Dedifferentiated amniotic fluid mesenchymal stem cell (primary cell): ENCODE measurements around the gene JMJD7.
A peak's percentile ranks its signal among the peaks of the same experiment; 100 is the strongest.

Experiments used
- DNase-seq: peaks from one replicate; pipeline ENCODE4 v3.0.0-alpha.2; 2016; ENCODE audit errors: extremely low spot score

JMJD7 gene

DNA sequence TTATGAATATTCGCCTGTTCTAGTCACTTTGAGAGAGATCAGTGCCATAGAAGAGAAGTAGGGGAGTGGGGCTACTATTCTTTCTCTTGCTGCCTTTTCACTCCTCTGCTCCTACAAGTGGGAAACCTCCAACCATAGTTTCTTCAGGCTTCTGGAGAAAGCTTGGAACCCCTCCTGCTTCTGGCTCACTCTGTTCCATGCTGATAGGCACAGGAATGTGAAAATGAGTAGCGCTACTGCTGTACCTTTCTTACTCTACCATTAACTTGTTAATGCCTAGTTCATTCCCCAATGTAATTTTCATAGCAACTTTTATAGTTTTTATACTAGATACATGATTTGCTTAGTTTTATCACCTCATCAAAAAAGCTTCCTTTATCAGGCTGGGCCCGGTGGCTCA lies 26.7 kb upstream of the JMJD7 start:
- DNase-seq: no peak

DNA sequence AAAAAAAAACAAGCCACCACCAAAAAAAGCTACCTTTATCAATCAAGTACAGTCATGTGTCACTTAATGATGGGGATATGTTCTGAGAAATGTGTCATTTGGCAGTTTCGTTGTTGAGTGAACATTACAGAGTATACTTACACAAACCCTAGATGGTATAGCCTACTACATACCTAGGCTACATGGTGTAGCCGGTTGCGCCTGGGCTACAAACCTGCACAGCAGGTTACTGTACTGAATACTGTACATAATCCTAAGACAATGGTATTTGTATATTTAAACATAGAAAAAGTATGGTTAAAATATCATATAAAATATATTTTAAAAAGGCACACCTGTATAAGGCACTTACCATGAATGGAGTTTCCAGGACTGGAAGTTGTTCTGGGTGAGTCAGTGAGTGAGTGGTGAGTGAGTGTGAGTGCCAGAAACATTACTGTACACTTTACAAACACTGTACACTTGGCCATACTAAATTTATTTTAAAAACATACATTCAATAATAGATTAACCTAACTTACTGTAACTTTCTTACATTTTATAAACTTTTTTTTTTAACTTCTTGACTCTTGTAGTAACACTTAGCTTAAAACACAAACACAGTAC lies 25.9 kb upstream of the JMJD7 start:
- DNase-seq: no peak

DNA sequence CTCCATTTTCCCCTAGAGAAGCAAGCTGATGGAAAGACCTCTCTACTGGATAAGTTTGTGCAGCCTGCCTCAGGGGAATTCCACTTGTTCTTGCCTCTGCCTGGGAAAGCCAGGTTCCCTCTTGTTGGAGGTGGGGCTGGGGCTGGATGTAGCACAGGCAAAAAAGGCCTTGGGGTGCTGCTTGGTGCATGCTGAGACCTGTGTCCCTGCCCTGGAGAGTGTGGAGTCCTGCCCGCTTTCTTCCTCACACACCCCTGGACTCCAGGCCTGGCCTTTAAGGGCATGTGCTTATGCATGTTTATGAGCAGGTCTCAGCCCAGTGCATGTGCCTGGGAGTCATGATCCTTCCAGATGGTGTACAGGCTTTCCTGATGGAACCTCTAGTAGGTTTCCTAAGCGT lies 23.5 kb upstream of the JMJD7 start:
- no peak for DNase-seq

DNA sequence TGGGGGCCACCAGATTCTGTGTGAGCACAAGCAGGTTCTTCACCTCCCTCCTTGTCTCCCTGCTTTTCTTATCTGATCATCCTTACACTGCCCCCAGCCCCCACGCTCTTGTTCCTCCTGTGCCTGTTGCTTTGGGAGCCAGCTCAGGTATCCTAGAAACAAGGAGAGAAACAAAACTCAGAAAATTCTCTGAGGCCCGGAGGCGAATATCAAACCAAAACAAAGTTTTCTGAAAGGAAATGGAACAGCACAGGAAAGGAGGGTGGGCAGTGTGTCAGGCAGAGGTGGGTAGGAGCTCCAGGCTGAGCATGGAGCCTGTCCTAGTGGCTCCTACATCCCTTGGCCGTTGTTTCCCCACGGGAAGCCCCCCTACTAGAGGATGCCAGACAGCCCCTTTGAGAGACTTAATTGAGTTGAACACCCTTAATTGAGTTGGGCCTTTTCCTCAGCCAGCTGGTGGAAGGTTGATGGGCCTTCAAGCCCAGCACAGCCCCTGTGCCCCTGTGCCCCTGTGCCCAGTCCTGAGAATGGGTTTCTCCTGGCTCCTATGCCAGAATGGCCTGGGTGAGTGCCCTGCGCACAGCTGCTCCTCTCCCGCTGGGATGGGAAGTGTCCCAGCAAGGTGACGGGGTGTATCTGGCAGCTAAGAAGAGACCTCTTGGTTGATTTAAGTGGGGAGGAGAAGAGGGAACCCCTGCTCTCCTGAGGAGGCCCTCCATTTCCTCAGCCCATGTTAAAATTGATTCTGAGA lies 22.8 kb upstream of the JMJD7 start:
- DNase-seq: no peak

DNA sequence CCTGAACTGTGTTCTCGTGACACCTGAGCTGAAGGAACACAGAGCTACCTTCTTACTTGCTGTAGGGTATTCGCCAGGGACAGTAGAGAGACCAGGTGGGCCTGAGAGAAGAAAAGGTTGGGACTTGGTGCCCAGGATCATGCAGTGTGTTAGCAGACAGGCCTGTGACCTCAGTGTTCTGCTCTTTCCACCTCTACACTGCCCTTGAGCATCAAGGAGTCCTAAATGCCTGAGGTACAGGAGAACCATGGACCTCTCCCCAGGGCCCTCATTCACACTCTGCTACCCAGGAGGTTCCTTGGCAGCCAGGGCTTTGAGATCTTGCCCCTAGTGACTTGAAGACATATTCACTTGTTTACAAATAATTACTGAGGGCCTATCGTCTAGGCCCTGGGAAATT lies 22.2 kb upstream of the JMJD7 start:
- no peak for DNase-seq

DNA sequence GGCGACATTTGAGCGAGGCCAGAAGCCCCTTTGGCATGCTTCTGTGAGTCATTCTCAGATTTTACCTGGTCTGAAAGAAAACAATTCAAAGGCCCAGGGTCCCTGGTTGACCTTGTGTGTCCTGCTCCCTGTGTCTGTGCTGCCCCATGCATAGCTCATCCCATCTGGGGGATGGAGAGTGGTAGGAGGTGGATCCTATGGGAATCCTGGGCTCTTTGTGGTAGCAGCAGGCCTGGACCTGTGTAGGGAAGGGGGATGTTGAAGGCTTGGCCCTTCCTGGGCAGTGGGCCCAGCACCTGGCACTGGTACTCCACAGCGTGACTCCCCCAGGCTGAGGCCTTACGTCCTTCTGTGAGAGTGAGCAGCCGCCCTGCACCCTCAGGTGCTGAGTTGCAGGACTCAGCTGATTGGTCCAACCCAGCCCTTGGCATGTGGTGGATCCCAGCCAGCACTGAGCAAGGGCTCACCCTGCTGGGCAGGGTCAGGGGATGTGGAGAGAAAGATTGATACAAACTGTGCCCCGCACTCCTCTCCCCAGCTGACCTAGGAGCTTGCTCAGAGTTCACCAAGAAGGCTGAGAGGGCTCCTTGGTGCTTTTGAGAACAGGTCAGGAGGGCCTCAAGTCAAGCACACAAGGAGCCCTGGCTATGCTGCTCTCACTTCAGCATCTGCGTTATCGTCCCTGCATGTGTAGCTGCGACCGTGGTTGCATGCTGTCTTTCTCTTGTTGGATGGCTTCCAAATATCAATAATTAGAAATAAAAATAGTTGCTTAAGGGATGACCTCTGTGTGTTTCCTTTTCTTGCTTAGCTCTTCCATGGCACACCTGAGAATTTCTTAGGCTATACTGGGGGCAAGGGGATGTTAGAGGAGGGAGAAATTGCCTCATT lies 21.4 kb upstream of the JMJD7 start:
- DNase-seq: no peak

DNA sequence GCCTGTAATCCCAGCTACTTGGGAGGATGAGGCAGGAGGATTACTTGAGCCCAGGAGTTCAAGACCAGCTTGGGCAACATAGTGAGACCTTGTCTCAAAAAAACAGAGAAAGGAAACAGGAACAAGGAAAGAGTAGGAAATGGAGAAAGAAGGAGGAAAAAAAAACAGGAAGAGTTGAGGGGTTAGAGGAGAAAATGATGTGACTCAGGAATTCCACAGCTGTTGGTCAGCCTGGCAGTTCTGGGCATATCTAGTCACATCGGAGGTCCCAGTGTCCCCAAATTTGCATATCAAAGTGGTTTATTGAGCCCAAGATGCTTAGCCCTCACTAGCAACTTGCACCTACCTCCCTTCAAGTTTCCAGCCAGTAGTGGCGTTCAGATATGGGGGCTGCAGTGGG lies 18.8 kb upstream of the JMJD7 start:
- no peak for DNase-seq

DNA sequence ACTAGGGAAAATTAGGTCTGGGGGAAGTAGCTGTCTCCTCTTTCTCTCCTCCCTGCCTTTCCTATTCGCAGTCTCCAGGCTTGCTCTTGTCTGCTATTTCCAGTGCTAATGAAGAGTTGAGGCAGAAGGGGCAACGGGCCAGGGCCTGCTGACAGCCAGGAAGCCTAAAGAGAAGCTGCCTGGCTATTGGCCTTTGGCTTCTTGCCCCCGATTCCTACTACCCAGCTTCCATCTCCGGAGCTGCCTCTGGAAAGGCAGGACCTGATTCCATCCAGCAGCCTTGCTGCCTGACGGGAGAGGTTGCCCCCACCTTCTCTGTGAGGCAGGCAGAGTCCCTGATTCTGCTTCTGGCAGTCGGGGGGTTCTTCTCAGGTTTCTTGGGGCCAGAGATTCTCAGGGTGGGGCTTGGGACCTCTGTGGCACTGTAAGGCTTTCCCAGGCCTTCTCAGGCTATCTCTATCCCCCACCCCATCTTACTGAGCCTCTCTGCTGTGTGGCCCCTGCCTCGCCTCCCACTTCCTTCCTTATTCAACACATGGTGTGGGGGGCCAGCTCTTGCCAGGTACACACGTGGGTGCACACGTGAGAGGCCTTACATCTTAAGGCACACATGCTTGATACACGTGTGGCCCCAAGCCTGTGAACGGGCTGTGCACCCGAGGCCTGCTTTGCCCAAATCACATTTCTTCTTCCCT lies 18.2 kb upstream of the JMJD7 start:
- no peak for DNase-seq

DNA sequence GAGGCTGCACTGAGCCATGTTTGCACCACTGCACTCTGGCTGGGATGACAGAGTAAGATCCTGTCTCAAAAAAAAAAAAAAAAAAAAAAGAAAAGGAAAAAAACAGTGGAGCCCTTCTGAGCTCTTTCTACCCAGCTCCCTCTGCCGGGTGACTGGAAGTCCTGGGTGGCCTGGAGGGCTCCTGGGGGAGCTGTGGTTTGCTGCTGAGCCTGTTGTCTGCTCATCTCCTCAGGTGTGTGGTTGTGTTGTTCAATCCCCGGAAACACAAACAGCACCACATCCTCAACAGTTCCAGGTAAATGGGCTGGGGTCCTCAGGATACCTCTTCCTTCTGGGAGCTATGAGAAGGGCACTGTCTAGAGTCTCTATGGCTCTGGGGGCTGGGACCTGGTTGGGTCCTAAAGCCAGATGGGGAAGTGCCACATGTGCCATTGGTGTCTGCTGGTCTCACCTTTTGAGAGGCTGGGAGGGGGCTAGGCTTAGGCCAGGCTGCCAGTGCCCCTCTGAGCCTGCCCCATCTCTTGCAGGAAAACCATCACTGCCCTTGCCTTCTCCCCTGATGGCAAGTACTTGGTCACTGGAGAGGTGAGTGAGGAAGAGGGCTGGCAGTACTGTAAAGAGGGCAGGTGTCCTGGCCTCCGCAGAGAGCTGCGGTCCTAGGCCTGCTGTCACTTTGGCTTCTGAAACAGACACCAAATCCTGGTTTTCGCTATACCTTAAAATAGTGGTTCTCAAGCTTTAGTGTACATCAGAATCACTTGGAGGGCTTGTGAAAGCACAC lies 17.1 kb upstream of the JMJD7 start:
- no peak for DNase-seq

DNA sequence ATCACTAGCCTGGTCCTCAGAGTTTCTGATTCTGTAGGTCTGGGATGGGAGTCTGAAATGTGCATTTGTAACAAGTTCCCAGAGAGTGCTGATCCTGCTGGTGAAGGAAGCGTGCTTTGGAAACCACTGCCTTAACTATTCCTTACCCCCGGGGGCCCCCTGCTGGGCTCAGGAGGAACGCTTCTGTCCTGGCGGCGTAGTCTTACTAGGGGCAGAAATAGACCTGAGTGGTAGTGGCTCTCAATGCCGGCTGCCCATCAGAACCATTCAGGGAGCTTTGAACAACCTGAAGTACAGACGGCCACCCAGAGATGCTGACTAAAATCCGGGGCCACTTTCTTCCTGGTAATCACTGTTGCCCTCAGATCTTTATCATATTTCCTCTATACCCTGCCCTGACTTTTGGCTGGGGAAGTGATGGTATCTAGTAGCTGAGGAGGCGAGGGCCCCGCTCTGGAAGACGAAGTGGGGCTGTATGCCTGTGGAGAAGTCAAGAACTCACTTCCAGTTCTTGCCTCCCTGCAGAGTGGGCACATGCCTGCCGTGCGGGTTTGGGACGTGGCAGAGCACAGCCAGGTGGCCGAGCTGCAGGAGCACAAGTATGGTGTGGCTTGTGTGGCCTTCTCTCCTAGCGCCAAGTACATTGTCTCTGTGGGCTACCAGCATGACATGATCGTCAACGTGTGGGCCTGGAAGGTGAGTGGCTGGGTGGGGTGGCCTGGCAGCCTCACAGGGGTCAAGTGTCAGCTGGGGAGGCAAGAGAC lies 16.3 kb upstream of the JMJD7 start:
- DNase-seq: peak; percentile 81

DNA sequence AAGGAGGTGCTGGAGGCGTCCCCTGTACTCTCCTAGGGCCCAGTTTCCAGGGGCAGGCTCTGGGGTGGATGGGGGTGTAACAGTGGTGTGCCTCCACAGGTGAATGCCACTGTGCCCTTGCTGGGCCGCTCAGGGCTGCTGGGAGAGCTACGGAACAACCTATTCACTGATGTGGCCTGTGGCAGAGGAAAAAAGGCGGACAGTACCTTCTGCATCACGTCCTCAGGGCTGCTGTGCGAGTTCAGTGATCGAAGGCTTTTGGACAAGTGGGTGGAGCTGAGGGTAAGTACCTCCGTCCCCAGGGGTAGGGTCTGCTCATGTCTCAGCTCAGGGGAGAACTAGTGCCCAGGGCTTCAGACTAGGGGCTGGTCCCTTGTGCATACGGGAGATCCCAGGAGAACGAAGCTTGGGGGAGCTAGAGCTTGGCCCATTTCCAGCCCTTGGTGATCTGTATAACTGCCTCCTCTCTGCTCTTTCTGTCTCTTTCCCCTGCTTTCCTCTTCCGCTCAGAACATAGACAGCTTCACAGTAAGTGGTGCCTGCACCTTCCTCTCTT lies 15.0 kb upstream of the JMJD7 start:
- no peak for DNase-seq

DNA sequence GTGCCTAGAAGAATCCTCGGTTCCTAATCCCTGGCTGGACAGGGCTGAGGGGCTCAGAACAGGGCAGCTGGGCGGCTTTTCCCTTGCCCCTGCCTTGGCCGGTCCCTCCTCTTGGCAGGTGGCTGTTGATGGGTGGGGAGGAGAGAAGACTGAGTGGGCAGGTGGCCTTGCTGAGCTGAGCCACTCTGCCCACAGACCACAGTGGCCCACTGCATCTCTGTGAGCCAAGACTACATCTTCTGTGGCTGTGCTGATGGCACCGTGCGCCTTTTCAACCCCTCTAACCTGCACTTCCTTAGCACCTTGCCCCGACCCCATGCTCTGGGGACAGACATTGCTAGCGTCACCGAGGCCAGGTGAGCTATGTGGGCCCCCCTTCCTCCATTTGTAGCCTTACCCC lies 14.5 kb upstream of the JMJD7 start:
- DNase-seq: no peak

DNA sequence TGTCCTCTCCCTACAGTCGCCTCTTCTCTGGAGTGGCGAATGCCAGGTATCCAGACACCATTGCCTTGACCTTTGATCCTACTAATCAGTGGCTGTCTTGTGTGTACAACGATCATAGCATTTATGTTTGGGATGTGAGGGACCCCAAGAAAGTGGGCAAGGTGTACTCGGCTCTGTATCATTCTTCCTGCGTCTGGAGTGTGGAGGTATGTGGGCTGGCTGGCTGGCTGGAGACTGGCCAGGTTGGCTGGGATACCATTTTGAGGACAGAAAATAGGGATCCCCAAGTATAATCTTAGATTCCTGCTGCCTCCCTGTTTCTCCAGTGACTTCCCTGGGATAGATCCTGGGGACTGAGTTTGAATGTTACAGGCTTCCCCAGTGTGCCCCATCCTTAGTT lies 13.4 kb upstream of the JMJD7 start:
- DNase-seq: no peak

DNA sequence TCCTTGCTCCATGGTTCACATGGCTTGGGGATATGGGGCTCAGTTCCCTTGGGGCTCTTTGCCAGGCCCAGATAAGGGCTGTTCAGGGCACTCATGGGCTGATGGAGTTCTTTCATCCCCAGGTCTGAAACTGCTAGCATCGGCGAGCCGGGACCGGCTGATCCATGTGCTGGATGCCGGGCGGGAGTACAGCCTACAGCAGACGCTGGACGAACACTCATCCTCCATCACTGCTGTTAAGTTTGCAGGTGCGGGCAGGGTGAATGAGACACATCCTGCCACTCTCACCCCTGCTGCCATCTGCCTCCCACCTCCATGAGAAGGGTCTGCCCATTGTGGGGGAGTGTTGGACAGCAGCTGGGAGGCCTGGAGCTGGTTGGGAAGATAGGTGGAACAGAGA lies 11.1 kb upstream of the JMJD7 start:
- DNase-seq: no peak

DNA sequence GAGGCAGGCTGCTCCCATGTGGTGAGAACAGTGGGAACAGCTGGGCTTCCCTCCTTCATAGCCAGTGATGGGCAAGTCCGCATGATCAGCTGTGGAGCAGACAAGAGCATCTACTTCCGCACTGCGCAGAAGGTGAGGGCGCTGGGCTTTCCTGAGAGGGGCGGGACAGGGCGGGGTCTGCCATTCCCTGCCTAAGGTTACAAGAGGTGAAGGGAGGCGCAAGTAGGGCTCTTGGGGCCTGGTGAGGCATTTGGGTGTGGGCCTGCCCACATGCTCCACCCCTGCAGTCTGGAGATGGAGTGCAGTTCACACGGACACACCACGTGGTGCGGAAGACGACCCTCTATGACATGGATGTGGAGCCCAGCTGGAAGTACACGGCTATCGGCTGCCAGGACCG lies 10.6 kb upstream of the JMJD7 start:
- no peak for DNase-seq

DNA sequence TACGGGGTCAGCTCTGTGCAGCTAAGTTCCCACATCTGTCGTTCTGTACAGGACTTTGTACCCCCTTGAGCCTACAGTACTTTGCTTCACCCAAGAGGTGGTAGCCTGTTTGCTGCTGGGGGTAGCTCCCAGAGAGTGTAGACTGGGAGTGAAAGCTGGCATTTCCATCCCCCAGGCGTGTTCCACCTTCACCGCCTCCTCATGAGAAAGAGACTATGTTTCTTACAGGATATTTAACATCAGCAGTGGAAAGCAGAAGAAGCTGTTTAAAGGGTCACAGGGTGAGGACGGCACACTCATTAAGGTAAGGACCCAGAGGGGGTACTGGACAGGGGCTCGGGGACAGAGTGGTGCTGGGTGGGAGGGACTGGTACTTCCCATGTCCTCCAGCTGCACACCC lies 10.1 kb upstream of the JMJD7 start:
- no peak for DNase-seq

DNA sequence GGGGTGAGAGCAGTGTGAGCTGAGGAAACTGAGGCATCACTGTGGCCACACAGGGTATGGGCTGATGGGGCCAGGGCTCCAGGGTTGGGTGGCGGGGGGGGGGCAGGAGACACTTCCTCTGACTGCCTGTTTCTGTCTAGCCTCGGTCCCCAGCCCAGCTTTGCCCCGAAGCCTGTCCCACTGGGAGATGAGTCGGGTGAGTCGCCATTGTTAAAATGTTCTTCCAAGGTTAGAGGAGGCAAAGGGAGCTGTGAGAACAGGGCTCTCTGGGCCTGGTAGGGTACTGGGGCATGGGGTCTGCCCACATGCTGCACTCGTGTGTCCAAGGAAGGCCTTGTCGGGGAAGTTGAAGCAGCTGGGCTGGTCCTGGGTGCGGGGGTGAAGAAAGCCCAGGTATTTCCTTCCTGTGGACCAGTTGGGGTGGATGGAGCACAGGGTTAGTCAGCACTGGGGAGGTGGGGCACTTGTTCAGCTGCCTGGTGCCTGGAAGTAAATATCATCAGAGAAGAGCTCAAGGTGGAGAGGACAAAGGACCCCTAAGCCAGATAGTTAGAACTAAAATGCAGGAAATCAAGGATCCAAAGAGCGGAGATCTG lies 8.3 kb upstream of the JMJD7 start:
- no peak for DNase-seq

DNA sequence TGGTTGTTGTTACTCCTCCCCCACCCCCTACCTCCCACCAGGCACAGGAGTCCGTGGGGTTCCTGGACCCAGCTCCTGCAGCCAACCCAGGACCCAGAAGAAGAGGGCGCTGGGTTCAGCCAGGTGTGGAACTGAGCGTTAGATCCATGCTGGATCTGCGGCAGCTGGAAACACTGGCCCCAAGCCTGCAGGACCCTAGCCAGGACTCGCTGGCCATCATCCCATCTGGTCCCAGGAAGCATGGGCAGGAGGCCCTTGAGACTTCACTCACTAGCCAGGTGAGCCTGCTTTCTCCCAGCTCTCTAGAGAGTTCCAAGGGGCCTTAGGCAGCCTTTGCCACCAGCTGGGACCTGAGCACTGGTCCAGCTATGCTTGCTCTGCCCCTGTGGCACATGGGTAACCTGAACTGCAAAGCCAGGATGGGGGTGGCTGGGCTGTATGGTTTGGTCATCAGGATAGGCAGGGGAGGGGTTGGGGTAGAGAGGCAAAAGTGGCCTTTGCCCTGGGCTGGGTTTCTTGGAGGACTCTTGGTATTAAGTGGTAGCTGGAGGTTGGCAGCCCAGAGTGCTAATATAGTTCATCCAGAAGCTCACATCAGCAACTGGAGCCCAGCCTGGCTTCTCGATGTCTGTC lies 7.0 kb upstream of the JMJD7 start:
- DNase-seq: no peak

DNA sequence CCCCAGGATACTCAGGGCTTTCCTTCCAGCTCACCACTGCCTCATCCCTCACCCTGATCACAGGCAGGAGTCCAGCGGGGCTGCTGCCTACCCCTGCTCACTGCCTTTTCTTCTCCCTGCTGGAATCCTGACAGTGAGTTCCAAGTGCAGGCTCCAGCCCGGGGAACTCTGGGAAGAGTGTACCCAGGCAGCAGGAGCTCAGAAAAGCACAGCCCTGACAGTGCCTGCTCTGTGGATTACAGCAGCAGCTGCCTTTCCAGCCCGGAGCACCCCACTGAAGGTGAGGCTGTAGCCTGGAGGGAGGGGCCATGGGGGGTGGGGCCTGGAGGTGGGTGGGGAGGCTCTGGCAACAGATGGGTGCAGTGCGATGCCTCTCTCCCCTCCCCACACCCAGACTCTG lies 6.1 kb upstream of the JMJD7 start:
- no peak for DNase-seq

DNA sequence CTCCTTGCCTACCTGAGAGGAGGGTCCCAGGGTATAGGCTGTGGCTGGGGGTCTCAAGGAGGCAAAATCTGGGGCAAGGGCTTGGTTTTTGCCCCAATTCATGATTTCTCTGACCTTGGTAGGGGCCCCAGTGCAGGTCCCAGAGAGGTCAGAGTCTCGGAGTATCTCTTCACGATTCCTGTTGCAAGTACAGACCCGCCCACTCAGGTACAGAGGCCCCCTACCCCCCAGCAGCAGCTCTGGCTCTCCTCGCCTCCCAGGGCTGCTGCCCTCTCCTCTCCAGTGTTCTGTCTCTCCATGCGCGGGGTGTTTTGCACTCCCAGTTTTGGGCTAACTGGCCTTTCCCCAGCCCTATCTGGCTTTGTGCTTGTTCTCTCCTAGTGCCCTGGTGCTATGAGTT lies 5.4 kb upstream of the JMJD7 start:
- DNase-seq: no peak
